Mononuclear cell (primary cell): Measurements from ENCODE around the gene NBAS. TPM values are rescaled to one million over a fixed set of nuclear protein-coding genes. Genes with fewer than 3 reads are reported as not detected.
"Not testable (repeated sequence)": the region's sequence is repeated elsewhere in the genome, so short reads cannot be mapped to it uniquely, and the experiment has no call there.

Experiments used
- H3K27me3 ChIP-seq: 2 replicates; pipeline ENCODE4 v1.6.0; 2011; ENCODE audit warnings: low read length, control low read depth; ENCODE audit not compliant: insufficient read depth
- H3K4me1 ChIP-seq: 2 replicates; pipeline ENCODE4 v1.5.1; 2011; ENCODE audit warnings: mild to moderate bottlenecking, low read length, control low read depth; ENCODE audit not compliant: insufficient read depth
- H3K4me3 ChIP-seq: 2 replicates; pipeline ENCODE4 v1.5.1; 2011; ENCODE audit warnings: mild to moderate bottlenecking, low read length, moderate library complexity
- H3K9me3 ChIP-seq: 2 replicates; pipeline ENCODE4 v1.5.1; 2011; ENCODE audit warnings: low read depth, mild to moderate bottlenecking, control low read depth, low read length
- total RNA-seq: library from RNA; depleted of rRNA; stranded (reverse); fragments of >200 nt; gene quantifications from one replicate; pipeline ENCODE4 v1.2.3, GENCODE V29; 2012

NBAS gene
- total RNA-seq, 1 donor: 31.6 TPM

DNA sequence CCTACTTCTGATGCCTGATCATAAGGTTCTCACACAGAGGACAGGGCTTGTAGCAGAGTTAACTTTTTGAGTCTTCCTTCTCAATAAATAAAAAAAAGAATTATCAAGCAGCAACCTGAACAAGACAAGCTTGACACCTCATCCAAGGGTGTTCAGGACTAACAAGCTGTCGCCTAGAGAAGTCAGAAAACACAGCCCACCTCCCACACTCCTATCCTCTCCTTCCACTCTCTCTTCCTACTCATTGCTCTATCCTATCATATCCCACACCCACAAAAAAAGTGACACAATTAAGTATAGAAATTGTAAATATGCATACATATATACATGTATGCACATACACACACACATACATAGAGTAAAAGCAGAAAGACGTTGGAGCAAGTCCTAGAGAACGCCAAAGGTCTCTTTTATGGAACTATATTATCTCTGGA is 5.4 kb downstream of the NBAS start:
- H3K27me3 ChIP-seq: no peaks in the 10 kb centered on the region
- no peak overlapping the region for H3K4me3 ChIP-seq
- H3K9me3 ChIP-seq: no peaks in the 10 kb centered on the region
- peaks cover 25% of the 10 kb centered on the region for H3K4me1 ChIP-seq

DNA sequence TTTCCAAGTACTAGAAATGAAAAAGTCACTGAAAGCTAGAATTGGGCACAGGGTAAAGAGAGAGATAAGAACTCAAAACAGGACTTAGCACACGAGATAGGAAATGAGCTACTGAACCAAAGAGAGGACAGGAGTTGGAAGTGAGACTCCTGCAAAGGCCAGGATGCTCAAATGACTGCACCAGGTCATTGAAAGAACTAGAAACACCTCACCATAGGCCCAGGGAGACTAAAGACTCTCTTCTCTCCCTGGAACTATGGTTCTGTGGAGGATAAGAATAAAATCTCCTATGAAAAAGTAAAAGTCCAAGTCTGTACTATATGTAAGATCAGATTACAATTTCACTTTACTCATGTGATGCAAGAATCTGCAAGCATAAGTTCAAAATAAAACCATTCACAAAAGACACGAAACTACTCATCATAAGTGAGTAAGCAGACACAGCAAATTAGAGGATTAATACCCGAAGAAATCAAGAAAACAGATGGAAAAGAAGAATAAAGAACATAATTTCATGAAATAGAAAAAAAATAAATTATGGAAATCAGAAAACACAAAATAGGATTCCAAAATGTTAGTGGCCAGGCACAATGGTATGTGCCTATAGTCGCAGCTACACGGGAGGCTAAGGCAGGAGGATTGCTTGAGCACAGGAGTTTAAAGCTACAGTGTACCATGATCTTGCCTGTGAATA is 6.5 kb downstream of the NBAS start:
- H3K27me3 ChIP-seq: no peaks in the 10 kb centered on the region
- no peaks in the 10 kb centered on the region for H3K9me3 ChIP-seq
- peaks cover 15% of the 10 kb centered on the region for H3K4me1 ChIP-seq
- H3K4me3 ChIP-seq: no peak overlapping the region

DNA sequence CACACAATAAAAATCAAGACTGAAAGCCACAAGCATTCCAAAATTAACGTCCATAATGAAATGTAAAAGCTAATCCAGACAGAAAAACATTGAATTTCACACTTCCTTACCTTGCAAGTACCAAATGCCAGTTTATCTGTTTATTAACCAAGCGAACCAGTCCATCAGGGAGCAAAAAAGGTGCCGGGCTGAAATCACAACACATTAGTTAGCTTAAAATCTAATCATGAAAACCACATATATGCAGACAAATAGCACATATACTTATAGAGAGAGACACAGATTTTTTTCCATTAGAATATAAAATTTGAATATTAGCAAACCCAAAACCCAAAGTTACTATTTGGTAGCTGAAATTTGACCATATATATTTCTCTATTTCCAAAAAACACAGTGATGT is 7.2 kb downstream of the NBAS start:
- peaks cover 8% of the 10 kb centered on the region for H3K4me1 ChIP-seq
- no peaks in the 10 kb centered on the region for H3K27me3 ChIP-seq
- H3K9me3 ChIP-seq: no peaks in the 10 kb centered on the region
- no peak overlapping the region for H3K4me3 ChIP-seq

DNA sequence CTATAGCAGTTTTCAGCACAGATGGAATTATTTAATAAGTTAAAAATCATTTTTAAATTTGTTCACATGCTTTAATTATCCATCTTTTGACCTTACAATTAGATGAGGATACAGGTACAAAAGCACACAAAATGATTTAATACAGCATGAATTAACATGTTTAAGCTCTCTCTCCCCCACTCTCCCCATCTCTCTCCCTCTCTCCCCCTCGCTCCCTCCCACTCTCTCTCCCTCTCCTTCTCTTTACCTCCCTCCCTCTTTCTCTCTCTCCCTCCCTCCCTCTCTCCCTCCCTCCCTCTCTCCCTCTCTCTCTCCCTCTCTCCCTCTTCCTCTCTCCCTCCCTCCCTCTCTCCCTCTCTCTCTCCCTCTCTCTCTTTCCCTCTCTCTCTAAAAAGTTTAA is 7.6 kb downstream of the NBAS start:
- H3K9me3 ChIP-seq: no peaks in the 10 kb centered on the region
- H3K27me3 ChIP-seq: no peaks in the 10 kb centered on the region
- H3K4me1 ChIP-seq: peaks cover 4% of the 10 kb centered on the region
- no peak overlapping the region for H3K4me3 ChIP-seq

DNA sequence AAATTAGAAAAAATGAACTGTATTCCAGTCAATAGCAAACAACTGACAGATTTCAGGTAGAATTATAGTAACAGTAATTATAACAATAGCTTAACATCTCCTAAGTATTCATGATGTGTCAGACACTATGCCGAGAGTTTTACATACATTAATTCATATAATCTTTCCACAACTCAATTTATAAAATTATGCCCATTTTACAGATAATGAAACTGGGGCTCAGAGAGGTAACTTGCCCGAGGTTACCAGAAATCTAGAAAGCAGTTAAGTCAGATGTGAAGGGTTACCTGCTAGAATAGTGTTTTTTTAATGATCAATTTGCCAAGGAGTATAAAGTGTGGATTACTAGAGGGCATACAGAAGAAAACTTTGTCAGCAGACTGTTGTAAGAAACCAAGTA is 12.2 kb downstream of the NBAS start:
- Histone ChIP-seq H3K27me3 (no peaks in the 10 kb centered on the region), H3K4me3 (no peak overlapping the region), H3K9me3 (no peaks in the 10 kb centered on the region), H3K4me1 (no peaks in the 10 kb centered on the region)

DNA sequence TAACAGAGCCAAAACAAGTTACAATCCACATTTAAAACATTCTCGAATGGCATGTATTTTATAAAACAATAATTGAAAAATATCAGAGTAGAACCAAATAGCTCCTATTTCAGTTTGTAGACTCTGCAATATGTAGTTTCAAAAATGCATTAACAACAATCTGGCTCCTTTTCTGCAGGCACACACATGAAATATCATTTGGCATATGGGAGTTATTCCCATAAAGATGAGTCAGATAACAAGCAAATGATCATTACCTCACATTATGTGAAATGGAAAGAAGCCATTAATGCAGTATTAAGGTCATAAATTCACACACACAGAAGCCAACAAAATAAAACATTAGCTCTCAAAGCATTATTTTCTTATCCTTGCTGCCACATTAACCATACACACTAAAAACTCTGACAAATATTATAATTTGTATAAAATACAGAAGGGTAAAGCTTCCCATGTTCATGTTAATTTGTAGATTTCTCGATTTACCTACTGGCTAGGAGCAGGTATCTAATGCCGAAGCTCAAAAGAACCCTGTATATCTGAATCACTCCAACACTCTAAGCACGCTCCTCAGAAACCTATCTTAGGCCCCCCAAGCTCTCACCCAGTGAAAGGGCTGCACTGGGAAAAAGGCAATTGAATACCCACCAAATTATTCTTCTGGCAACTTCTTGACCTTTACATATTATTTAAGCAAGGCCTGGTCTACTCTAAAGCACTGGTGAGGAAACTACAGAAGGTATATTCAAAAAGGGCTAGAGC is 13.8 kb downstream of the NBAS start:
- no peak overlapping the region for H3K4me3 ChIP-seq
- no peaks in the 10 kb centered on the region for H3K4me1 ChIP-seq
- H3K9me3 ChIP-seq: no peaks in the 10 kb centered on the region
- no peaks in the 10 kb centered on the region for H3K27me3 ChIP-seq

DNA sequence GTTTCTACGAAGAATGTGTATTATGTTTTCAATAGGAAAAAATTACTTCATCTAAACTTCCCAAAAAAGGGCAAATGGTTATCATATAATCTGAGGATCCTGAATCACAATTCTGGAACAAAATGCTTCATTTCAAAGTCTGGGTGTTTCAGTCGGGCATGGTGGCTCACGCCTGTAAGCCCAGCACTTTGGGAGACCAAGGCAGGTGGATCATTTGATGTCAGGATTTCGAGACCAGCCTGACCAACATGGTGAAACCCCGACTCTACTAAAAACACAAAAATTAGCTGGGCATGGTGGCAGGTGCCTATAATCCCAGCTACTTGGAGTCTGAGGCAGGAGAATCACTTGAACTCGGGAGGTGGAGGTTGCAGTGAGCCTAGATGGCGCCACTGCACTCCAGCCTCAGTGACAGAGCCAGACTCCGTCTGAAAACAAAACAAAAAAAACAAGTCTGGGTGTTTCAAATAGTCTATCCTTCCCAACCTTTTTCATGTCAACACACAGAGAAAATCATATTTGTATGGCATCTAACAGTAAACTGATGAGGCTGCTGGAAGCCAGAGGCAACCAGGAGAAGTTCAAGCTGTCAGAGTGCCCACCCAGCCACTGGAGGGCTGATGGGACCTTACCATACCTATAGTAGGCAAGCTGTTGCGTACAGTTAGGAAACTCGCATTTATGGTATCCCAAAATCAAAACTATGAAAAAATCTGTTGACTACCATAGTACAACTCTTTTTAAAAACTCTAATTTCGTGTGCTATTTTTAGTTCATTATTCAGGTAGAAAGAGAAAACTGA is 14.6 kb downstream of the NBAS start:
- Histone ChIP-seq H3K4me1 (no peaks in the 10 kb centered on the region), H3K4me3 (no peak overlapping the region), H3K9me3 (no peaks in the 10 kb centered on the region)

DNA sequence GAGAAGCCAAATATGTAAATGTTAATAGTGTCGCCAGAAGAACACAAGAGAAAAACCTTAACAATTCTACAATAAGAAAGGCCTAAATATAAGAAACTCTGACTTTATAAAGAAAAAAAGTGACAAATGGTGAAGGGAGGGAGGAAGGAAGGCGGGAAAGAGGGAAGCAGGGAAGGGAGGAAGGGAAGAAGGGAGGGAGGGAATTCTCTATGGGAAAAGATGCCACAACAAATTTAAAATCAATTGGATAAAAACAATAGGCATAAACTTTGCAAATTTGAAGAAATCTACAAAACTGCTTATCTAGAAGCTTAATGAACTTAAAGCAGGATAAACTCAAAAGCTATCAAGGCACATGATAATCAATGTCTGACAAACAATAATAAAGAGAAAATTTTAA is 16.9 kb downstream of the NBAS start:
- no peaks in the 10 kb centered on the region for H3K27me3 ChIP-seq
- no peaks in the 10 kb centered on the region for H3K9me3 ChIP-seq
- no peaks in the 10 kb centered on the region for H3K4me1 ChIP-seq
- H3K4me3 ChIP-seq: no peak overlapping the region

More for the DNA sequence above, 14.6 kb downstream of the NBAS start:
- H3K27me3 ChIP-seq: no peaks in the 10 kb centered on the region

DNA sequence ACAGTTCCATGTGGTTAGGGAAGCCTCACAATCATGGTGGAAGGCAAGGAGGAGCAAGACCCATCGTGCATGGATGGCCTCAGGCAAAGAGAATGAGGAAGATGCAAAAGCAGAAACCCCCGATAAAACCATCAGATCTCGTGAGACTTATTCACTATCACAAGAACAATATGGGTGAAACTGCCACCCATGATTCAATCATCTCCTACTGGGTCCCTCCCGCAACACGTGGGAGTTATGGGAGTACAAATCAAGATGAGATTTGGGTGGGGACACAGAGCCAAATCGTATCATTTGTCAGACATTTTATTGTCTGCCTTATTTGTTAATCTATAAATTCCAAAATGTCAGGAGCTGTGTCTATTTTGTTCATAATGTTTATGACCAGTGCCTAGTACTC is 17.6 kb downstream of the NBAS start:
- no peaks in the 10 kb centered on the region for H3K4me1 ChIP-seq
- H3K27me3 ChIP-seq: no peaks in the 10 kb centered on the region
- no peak overlapping the region for H3K4me3 ChIP-seq
- no peaks in the 10 kb centered on the region for H3K9me3 ChIP-seq

DNA sequence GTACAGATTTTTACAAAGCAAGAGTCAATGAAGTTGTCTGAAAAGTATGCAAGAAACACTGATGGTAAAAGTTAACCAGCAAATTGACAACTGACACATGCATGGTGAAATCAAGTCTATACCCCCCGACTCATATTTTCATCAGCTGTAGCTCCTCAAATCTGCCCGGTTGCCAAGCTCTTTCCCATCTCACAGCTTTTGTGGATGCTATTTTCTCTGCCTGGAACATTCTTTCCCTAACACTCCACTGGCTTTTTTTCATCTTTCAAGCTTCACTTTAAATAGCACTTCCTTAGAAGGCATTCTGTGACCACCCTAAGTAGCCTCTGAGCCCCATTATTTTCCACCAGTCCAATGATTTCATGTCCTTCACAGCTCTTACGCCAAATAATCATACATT is 18.1 kb downstream of the NBAS start:
- H3K4me1 ChIP-seq: no peaks in the 10 kb centered on the region
- no peaks in the 10 kb centered on the region for H3K9me3 ChIP-seq
- H3K4me3 ChIP-seq: no peak overlapping the region
- H3K27me3 ChIP-seq: no peaks in the 10 kb centered on the region

DNA sequence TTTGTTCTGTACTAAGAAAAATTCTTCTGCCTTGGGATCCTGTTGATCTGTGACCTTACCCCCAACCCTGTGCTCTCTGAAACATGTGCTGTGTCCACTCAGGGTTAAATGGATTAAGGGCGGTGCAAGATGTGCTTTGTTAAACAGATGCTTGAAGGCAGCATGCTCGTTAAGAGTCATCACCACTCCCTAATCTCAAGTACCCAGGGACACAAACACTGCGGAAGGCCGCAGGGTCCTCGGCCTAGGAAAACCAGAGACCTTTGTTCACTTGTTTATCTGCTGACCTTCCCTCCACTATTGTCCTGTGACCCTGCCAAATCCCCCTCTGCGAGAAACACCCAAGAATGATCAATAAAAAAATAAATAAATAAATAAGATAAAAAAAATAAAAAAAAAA is 18.9 kb downstream of the NBAS start:
- not testable (repeated sequence) for H3K4me1 ChIP-seq, H3K4me3 ChIP-seq, H3K9me3 ChIP-seq

DNA sequence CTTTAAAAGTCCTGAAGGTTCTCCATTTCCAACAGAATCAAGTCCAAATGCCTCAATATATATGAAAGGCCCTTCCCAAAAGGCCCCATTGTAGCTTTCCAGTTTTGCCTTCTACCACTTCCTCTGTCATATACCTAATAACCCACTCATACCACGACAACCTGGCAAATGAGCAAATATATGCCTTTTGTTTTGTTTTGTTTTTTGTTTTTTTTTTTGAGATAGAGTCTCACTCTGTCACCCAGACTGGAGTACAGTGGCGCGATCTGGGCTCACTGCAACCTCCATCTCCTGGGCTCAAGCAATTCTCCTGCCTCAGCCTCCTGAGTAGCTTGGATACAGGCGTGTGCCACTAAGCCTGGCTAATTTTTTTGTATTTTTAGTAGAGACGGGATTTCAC is 20.6 kb downstream of the NBAS start:
- not testable (repeated sequence) for H3K4me3 ChIP-seq, H3K4me1 ChIP-seq, H3K9me3 ChIP-seq, H3K27me3 ChIP-seq

More for the DNA sequence above, 18.9 kb downstream of the NBAS start:
- H3K27me3 ChIP-seq: not testable (repeated sequence)

DNA sequence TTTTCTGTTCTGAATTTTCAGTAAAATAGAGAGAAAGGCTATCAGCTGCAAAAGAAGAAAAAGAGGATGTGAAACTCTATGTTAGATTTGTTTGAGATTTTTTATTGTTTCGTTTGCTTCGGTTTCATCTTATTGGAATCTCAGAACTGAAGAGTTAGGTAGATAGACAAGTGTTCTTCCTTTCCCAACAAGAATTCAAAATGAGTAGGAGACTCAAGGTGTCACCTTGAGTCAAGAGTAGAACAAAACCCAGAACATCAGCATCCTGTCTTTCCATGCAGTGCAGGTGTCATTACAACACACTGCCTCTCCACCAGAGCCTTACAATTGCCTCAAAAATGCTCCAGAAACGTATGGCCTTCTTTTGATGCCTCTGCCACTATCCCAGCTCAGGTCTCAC is 21.1 kb downstream of the NBAS start:
- Histone ChIP-seq H3K27me3 (no peaks in the 10 kb centered on the region), H3K4me3 (no peak overlapping the region), H3K4me1 (no peaks in the 10 kb centered on the region), H3K9me3 (no peaks in the 10 kb centered on the region)

DNA sequence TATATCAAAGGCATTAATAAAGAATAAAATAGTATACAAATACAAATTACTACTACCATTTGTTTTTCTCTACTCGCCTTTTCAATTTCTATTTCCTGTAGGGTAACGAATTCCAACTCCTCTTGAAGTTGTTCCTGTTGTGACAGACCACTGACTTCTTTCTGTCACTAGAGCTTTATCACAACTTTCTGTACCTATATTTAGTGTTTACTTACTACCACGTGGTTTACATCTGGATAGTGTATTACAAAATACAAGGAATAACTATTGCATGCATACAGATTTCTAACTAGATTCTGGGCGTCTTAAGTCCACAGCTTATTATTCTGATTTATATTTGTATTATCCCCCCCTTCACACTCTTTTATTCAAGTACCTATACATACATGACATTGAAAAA is 22.3 kb downstream of the NBAS start:
- no peaks in the 10 kb centered on the region for H3K4me1 ChIP-seq
- no peak overlapping the region for H3K4me3 ChIP-seq
- H3K9me3 ChIP-seq: no peaks in the 10 kb centered on the region
- no peaks in the 10 kb centered on the region for H3K27me3 ChIP-seq

DNA sequence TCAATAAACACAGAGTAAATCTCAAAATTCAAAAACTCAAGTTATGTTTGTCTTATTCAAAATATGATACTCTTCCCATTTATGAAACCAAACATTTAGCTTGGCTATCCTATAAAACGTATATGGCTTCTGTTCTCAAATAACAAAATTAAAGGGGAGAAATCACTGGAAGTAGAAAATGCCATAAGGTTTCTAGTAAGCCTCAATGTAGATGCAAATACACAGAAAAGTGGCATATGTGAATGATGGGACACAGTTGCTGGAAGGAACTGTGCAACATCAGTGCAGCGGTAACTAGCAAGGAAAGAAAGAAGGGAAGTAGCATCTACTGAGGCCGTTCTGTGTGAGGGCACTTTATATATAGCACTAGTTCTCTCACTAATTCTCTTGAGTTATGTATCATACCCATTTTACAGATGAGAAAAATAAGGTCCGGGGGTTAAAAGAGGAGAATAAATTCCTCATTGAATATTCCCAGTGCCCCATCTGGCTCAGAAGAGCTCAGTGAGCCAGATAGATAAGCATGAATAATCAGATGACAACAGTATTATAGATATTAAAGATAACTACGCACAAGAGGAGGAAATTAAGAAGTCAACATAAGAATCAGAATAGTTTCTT is 27.2 kb downstream of the NBAS start:
- H3K4me1 ChIP-seq: no peaks in the 10 kb centered on the region
- H3K4me3 ChIP-seq: no peak overlapping the region
- H3K9me3 ChIP-seq: no peaks in the 10 kb centered on the region
- no peaks in the 10 kb centered on the region for H3K27me3 ChIP-seq
